Measurements from ENCODE around the gene BST1.

GRCh38 chr4:15717086-15717485, 14.2 kb downstream of the BST1 start:
- TF ChIP-seq CTCF (IDR thresholded peaks at IDR 0.05; ENCODE audit: low read depth, low read length, poor library complexity, severe bottlenecking): no peak
- TF ChIP-seq EZH2phosphoT487 (IDR thresholded peaks at IDR 0.05; ENCODE audit: borderline replicate concordance, low read length): no peak

Measured in DOHH2 (cell line).